ENCODE data around the gene EXD3. TPM values are rescaled to one million over a fixed set of nuclear protein-coding genes. Genes with fewer than 3 reads are reported as not detected.

EXD3 gene
- total and polyA plus RNA-seq, 9 of the 15 experiments (the other 6 are each of a cell fraction or from before 2014, with no cell fraction given), result 0.29 to 12.5 (median 3.9) TPM

GRCh38 chr9:137277329-137278041 lies 145.5 kb downstream of the EXD3 start, which contains the start of gene TOR4A (continued):
- TF ChIP-seq ZBTB5 (IDR thresholded peaks at IDR 0.05) (no peak), NFYB (IDR thresholded peaks at IDR 0.05; ENCODE audit: extremely low read depth, insufficient read length) (no peak), SIN3A (IDR thresholded peaks at IDR 0.05; ENCODE audit: borderline replicate concordance in 2 of 2, control insufficient read depth in 1 of 2, low read depth in 2 of 2, low read length in 2 of 2) (peak; percentile 63 to 83; a peak in 2 of 4 replicates), ZNF143 (CRISPR knock-in tag; IDR thresholded peaks at IDR 0.05) (no peak), NR3C1 (CRISPR knock-in tag; IDR thresholded peaks at IDR 0.05) (no peak), ZNF354B (CRISPR knock-in tag; IDR thresholded peaks at IDR 0.05) (no peak), KAT7 (CRISPR knock-in tag; IDR thresholded peaks at IDR 0.05; ENCODE audit: borderline replicate concordance) (peak; percentile 50; the same call in 1 of the 2 replicates), ZNF431 (CRISPR knock-in tag; IDR thresholded peaks at IDR 0.05) (no peak), ZNF165 (CRISPR knock-in tag; IDR thresholded peaks at IDR 0.05; ENCODE audit: borderline replicate concordance) (no peak), ZNF764 (CRISPR knock-in tag; IDR thresholded peaks at IDR 0.05; ENCODE audit: low read depth) (no peak), ZNF407 (IDR thresholded peaks at IDR 0.05; ENCODE audit: low read depth) (no peak), ETV6 (IDR thresholded peaks at IDR 0.05; ENCODE audit: borderline replicate concordance in 1 of 2, low read depth in 2 of 2, low read length in 1 of 2) (peak; percentile 87 to 92; a peak in 3 of 4 replicates), ETV6 (CRISPR knock-in tag; IDR thresholded peaks at IDR 0.05; ENCODE audit: borderline replicate concordance) (no peak), CBFA2T2 (conservative IDR thresholded peaks at IDR 0.05) (no peak; the same call in 1 of the 2 replicates), TAF1 (IDR thresholded peaks at IDR 0.05; ENCODE audit: control insufficient read depth, extremely low read depth, insufficient read depth, low read length, severe bottlenecking) (peak; percentile 77), BDP1 (IDR thresholded peaks at IDR 0.05; ENCODE audit: insufficient read depth, insufficient read length) (no peak), ATF1 (CRISPR knock-in tag; IDR thresholded peaks at IDR 0.05) (no peak), ATF1 (tag; IDR thresholded peaks at IDR 0.05) (peak; percentile 59), NCOA2 (IDR thresholded peaks at IDR 0.05; ENCODE audit: partially characterized antibody in 2 of 2) (no peak)
